Body of pancreas (tissue), 4 donors: ENCODE results near the gene MMS22L.

Experiments used
- POLR2A ChIP-seq, 3 donors: fragments of 450-650 bp; IDR thresholded peaks; one replicate each; pipeline ENCODE4 v1.6.1; 2016; ENCODE audit warnings: antibody characterized with exemption in 3 of 3, mild to moderate bottlenecking in 2 of 3
- TF ChIP-seq, protein P1 (sequence below), 7 experiments: fragments of 450-650 bp in 4 of 7; fragments of 200-600 bp in 3 of 7; sonication (generic) in 3 of 7; IDR thresholded peaks; one replicate each; pipeline ENCODE4 v1.5.1; 2016 to 2019; ENCODE audit warnings: antibody characterized with exemption in 7 of 7

DNA sequence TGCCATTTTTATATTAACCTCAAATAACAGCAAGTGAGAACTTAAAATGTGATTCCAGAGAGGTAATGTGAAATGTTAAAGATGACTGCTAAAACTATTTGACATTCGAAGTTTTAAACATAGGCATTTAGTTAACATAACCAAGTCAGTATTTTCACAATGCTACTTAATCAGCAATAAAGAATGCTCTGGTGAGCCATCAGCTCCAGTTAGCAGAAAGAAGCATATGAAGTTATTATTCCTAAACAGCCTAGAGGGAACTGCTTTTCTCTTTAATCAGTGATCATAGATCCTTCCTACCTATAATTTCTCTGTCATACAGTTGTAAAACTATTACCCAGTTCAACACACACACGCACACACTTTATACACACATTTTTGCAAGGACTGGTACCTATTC, 60.1 kb downstream of the MMS22L start:
- TF ChIP-seq POLR2A (IDR thresholded peaks at IDR 0.05), result no peak
- TF ChIP-seq, protein P1, sequence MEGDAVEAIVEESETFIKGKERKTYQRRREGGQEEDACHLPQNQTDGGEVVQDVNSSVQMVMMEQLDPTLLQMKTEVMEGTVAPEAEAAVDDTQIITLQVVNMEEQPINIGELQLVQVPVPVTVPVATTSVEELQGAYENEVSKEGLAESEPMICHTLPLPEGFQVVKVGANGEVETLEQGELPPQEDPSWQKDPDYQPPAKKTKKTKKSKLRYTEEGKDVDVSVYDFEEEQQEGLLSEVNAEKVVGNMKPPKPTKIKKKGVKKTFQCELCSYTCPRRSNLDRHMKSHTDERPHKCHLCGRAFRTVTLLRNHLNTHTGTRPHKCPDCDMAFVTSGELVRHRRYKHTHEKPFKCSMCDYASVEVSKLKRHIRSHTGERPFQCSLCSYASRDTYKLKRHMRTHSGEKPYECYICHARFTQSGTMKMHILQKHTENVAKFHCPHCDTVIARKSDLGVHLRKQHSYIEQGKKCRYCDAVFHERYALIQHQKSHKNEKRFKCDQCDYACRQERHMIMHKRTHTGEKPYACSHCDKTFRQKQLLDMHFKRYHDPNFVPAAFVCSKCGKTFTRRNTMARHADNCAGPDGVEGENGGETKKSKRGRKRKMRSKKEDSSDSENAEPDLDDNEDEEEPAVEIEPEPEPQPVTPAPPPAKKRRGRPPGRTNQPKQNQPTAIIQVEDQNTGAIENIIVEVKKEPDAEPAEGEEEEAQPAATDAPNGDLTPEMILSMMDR (IDR thresholded peaks at IDR 0.05), result no peak
